Lower leg skin (tissue), 3 donors: Measurements from ENCODE around the gene IL36A.

Source experiments
- POLR2A ChIP-seq, 2 donors: fragments of 450-650 bp; IDR thresholded peaks; one replicate each; pipeline ENCODE4 v1.6.1; 2016 to 2017; ENCODE audit warnings: antibody characterized with exemption in 2 of 2, mild to moderate bottlenecking in 1 of 2, moderate library complexity in 1 of 2
- TF ChIP-seq, protein P1 (sequence below), 3 donors: fragments of 450-650 bp; IDR thresholded peaks; one replicate each; pipeline ENCODE4 v1.5.1; 2016; ENCODE audit warnings: antibody characterized with exemption in 3 of 3, mild to moderate bottlenecking in 3 of 3, moderate library complexity in 2 of 3

GRCh38 chr2:112973156-112973555 is 32.1 kb upstream of the IL36A start:
- TF ChIP-seq, protein P1, sequence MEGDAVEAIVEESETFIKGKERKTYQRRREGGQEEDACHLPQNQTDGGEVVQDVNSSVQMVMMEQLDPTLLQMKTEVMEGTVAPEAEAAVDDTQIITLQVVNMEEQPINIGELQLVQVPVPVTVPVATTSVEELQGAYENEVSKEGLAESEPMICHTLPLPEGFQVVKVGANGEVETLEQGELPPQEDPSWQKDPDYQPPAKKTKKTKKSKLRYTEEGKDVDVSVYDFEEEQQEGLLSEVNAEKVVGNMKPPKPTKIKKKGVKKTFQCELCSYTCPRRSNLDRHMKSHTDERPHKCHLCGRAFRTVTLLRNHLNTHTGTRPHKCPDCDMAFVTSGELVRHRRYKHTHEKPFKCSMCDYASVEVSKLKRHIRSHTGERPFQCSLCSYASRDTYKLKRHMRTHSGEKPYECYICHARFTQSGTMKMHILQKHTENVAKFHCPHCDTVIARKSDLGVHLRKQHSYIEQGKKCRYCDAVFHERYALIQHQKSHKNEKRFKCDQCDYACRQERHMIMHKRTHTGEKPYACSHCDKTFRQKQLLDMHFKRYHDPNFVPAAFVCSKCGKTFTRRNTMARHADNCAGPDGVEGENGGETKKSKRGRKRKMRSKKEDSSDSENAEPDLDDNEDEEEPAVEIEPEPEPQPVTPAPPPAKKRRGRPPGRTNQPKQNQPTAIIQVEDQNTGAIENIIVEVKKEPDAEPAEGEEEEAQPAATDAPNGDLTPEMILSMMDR (IDR thresholded peaks at IDR 0.05) = no peak
- no peak for TF ChIP-seq POLR2A (IDR thresholded peaks at IDR 0.05)
